Cardiac fibroblast (primary cell): ENCODE results near the gene COL16A1.
A peak's percentile ranks its signal among the peaks of the same experiment; 100 is the strongest.

Experiments used
- DNase-seq, 2 donors: peaks; one replicate each; pipeline versions ENCODE4 v3.0.0 to v3.0.0-alpha.2; 2010; ENCODE audit warnings: low read depth in 2 of 2
- H3K4me3 ChIP-seq, 2 donors: replicated peaks in 1 of 2; 1 replicate in 1 of 2; 2 replicates in 1 of 2; pipeline ENCODE4 v1.5.1; 2011; ENCODE audit warnings: low read depth in 2 of 2, low read length in 2 of 2, mild to moderate bottlenecking in 2 of 2, moderate library complexity in 1 of 2
- CTCF ChIP-seq: IDR thresholded peaks from one replicate; pipeline ENCODE4 v1.5.1; 2011; ENCODE audit warnings: low read depth, mild to moderate bottlenecking, low read length, inconsistent platforms

COL16A1 gene

GRCh38 chr1:31662463-31662862 is 41.4 kb downstream of the COL16A1 start:
- DNase-seq: no peak
- TF ChIP-seq CTCF: no peak
- no peak overlapping the region for H3K4me3 ChIP-seq

- DNase-seq: no peak
- no peak overlapping the region for H3K4me3 ChIP-seq
- TF ChIP-seq CTCF: no peak
Measured at GRCh38 chr1:31661856-31662255, 42.0 kb downstream of the COL16A1 start.

- TF ChIP-seq CTCF: no peak
- no peak for DNase-seq
- no peak overlapping the region for H3K4me3 ChIP-seq
Measured at GRCh38 chr1:31660871-31661455, 42.9 kb downstream of the COL16A1 start.

GRCh38 chr1:31659889-31660288 is 43.9 kb downstream of the COL16A1 start:
- DNase-seq: no peak
- no peak overlapping the region for H3K4me3 ChIP-seq
- TF ChIP-seq CTCF: no peak

- no peak for TF ChIP-seq CTCF
- peak in 1 of 2 donors; percentile 49 for DNase-seq
Measured at GRCh38 chr1:31658721-31659120, 45.1 kb downstream of the COL16A1 start.

GRCh38 chr1:31657972-31658510 is 45.8 kb downstream of the COL16A1 start:
- DNase-seq: no peak
- no peak overlapping the region for H3K4me3 ChIP-seq
- TF ChIP-seq CTCF: no peak

More at GRCh38 chr1:31658721-31659120, 45.1 kb downstream of the COL16A1 start:
- H3K4me3 ChIP-seq: no peak overlapping the region
